Kidney glomerular epithelial cell (primary cell): Measurements from ENCODE around the gene MYORG.
"Not testable (repeated sequence)": the region's sequence is repeated elsewhere in the genome, so short reads cannot be mapped to it uniquely, and the experiment has no call there.

Experiments used
- DNase-seq: peaks from one replicate; lab custom pipeline; 2025; lab: John Stamatoyannopoulos, UW

MYORG gene

DNA sequence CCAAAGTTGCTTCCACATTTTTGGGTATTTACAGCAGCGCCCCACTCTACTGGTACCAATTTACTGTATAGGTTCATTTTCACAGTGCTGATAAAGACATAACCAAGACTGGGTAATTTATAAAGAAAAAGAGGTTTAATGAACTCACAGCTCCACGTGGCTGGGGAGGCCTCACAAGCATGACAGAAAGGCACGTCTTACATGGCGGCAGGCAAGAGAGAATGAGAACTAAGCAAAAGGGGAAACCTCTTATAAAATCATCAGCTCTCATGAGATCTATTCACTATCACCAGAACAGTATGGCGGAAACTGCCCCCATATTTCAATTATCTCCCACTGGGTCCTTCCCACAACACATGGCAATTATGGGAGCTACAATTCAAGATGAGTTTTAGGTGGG lies 7.9 kb downstream of the MYORG start:
- not testable (repeated sequence) for DNase-seq

DNA sequence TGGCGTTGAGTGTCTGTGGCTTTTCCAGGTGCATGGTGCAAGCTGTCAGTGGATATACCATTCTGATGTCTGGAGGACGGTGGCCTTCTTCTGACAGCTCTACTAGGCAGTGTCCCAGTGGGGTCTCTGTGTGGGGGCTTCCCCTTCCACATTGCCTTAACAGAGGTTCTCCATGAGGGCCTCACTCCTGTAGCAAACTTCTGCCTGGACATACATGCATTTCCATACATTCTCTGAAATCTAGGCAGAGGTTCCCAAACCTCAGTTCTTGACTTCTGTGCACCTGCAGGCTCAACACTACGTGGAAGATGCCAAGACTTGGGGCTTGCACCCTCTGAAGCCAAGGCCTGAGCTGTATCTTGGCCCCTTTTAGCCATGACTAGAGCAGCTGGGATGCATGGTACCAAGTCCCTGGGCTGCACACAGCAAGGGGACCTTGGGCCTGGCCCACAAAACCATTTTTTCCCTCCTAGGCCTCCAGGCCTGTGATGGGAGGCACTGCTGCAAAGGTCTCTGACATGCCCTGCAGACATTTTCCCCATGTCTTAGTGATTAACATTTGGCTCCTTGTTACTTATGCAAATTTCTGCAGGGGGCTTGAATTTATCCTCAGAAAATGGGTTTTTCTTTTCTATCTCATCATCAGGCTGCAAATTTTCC lies 8.8 kb downstream of the MYORG start:
- DNase-seq = not testable (repeated sequence)

DNA sequence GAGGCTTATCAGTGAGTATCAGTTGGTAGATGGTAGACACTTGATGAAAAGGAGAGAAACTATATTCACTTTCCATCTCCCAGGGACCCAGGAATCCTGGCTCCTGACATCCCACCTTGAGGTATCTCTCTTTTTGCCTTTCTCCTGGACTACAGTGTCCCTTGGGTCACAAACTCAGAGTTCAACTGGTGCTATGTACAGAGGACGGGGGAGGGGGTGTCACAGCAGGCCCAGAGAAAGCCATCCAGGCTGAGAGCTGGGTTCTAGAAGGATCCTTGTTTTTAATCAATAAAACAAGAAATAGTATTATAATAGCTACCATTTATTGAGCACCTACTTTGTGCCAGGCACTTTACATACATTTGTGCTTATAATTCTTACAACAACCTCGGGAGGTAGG lies 10.3 kb downstream of the MYORG start:
- no peak for DNase-seq

DNA sequence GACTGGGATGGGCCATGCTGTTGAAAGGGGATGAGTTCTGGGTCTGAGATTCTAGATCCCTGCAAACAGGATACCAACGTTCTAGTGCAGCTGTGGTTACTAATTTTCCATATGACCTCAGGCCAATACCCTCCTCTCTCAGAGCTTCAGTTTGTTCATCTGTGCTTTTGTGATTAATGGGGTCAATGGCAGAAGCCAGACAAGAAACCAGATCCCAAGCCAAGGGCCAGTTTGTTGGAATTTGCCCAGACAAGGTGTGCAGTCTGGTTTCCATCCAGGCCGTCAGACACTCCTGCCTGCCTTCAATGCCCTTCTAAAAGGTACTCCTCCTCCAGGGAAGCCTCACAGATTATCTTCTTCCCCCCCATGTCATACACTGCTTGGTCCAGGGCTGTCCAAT lies 11.4 kb downstream of the MYORG start:
- DNase-seq = no peak

DNA sequence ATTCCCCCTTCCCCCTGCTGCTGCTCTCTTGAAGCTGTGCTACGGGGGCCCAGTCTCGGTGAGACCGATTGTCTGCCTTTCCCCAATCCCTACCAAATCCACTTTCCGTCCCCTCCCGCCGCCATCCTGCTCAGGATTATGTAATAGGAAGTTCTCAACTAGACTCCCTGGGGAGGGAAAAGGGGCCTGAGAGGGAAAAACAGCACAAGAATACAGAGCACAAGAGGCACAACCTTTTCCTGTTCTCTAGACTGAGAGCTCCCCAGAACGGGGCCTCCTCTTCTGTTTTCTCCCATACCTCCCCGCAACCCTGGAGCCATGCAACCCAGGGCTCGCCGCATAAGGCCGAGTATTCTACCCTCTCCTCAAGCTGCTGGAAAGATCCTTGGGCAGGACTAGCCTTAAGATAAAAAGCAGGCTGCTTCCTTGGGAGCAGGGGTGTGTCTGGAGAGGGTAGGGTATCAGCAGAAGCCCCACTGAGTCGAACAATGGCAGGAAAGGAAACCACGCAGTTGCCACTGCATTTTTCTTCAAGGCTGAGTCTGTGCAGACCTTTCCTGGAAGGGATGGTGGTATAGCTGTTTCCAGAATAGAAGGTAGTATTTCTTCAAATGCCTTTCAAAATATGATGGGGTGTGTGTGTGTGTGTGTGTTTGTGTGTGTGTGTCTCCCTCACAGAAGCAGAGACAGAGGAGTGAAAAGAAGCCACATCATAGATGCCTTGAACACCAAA lies 12.9 kb downstream of the MYORG start:
- no peak for DNase-seq

DNA sequence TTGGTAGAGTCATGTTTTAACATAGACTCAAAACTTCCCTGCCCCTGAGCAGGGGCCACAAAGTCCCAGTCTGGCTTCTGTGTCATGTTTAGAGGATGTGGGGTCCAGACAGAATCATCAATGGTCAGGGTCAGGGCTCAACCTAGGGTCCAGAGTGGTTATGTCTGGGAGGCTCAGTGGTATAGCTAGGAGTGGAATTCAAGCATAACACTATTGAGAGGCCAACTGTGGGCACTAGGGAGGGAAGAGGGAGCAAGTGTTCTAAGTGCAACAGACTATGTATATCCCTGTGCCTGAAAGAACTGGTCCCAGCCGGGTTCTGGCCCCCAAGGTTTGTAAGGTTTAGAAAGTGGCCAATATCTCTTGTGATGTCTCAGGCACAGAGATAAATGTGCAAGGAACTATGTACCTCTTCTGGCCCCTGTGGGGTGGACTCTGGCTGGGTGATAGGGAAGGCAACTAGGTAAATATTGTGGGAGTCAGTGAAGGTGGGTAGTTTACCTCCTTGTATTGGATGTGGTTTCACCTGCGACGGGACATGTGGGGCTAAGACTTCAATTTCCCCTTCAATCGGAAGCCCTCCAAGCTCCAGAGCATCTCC lies 14.0 kb downstream of the MYORG start:
- no peak for DNase-seq

DNA sequence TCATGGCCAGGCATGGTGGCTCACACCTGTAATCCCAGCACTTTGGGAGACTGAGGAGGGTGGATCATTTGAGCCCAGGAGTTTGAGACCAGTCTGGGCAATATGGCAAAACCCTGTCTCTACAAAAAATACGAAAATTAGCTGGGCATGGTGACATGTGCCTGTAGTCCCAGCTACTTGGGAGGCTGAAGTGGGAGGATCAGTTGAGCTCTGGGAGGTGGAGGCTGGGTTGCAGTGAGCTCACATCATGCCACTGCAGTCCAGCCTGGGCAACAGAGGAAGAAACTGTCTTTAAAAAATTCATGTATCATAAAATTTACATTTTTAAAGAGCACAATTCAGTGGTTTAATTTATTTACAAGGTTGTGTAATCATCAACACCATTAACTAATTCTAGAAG lies 23.7 kb downstream of the MYORG start:
- DNase-seq = not testable (repeated sequence)

DNA sequence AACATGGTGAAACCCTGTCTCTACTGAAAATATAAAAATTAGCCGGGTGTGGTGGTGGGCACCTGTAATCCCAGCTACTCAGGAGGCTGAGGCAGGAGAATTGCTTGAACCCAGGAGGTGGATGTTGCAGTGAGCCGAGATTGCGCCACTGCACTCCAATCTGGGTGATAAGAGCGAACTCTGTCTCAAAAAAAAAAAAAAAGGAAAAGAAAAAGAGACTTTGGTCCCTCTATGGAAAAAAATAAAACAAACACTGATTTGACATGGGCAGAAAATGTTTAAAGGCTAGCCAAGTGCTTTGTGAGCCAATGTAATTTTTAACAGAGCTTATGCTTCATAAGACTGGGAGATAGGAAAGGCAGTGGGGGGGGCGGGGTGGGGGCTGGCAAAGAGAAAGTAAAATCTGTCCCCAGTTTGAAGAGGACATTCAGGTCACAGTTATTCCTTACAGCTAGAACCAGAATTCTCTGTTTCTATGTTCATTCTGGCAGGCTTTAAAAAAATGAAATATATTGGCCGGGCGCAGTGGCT lies 24.5 kb downstream of the MYORG start:
- DNase-seq = not testable (repeated sequence)

DNA sequence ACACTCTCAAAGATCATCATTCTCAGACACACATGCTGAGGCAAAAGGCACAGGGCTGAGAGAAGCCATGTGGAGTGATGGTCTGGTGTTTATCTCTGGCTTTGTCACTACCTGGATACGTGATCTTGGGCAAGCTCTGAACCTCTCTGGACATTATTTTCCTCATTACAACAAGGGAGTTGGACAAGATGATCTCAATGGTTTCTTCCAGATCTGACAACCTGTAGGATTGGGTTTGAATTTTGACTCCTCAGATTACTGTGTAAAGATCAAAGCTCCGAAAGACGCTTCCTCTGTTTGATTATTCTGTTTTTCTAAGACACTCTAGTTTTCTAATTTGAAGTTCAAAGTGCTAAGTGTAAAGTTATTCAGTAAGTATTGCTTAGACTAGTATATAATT lies 27.4 kb downstream of the MYORG start:
- DNase-seq = no peak

DNA sequence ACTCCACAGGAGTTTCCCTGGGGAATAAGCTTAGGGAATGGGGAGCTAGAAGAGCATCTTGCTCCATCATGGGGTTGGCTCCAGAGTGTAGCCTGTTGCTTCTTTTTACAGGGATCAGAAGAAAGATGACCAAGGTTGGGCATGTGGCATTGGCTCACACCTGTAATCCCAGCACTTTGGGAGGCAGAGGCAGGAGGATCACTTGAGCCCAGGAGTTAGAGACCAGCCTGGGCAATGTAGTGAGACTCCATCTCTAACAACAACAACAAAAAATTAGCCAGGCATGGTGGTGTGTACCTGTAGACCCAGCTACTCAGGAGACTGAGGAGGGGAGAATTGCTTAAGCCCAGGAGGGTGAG lies 28.9 kb downstream of the MYORG start:
- DNase-seq = no peak

DNA sequence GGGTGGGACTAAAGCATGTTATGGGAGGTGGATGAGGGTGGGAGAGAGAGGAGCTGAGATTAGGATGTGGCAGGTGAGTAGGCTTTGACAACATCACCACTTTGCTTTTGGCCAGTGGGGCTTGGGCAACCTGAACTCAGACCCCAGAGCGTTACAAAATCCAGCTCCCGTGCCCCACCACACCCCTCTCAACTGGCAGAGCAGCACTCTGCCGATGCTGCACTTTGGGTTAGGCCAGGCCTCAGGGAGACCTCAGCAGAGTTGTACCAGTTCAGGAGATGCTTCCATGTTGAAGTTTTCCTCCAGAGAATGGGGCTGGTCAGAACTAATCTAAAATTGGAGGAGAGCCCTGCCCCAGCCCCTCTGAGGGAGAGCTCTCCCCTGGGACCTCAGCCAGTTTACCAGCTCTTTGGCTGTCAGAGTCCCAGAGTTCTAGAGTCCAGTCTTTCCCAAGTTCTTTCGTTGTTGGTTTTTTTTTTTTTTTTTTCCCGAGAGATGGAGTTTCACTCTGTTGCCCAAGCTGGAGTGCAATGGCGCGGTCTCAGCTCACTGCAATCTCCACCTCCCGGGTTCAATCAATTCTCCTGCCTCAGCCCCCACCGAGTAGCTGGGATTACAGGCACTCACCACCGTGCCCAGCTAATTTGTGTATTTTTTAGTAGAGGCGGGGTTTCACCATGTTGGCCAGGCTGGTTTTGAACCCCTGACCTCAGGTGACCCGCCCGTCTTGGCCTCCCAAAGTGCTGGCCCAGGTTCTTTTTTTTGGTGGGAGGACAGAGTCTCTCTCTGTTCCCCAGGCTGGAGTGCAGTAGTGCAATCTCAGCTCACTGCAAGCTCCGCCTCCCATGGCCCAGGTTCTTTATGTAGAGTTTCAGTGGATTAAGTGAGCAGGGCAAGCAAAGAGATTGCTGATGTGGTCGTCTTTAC lies 29.6 kb downstream of the MYORG start:
- no peak for DNase-seq

DNA sequence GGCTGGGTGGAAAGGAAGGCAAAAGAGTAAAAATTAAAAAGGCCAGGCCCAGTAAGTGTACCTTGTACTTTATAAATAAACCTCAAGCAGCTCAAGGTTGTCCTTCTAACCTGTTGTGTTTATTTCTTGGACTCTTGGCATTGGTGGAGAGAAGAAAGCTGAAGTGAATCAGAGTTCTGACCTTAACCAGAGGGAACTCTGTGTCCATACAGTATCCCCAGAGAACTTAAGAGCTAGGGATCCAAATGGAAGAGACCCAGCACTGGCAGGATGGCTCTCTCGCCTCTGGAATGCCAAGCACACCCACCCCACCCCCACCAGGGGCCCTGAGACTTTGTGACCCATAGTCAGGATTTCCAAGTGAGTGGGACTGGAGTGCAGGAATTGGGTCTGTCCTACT lies 33.1 kb downstream of the MYORG start:
- DNase-seq = no peak

DNA sequence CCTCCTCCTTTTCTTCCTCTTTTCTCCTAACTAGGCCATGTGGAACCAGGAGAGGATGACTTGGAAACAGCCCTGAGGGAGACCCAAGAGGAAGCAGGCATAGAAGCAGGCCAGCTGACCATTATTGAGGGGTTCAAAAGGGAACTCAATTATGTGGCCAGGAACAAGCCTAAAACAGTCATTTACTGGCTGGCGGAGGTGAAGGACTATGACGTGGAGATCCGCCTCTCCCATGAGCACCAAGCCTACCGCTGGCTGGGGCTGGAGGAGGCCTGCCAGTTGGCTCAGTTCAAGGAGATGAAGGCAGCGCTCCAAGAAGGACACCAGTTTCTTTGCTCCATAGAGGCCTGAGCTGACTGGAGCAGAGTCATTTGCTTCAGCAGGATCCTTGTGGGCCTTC lies 33.6 kb downstream of the MYORG start:
- no peak for DNase-seq

DNA sequence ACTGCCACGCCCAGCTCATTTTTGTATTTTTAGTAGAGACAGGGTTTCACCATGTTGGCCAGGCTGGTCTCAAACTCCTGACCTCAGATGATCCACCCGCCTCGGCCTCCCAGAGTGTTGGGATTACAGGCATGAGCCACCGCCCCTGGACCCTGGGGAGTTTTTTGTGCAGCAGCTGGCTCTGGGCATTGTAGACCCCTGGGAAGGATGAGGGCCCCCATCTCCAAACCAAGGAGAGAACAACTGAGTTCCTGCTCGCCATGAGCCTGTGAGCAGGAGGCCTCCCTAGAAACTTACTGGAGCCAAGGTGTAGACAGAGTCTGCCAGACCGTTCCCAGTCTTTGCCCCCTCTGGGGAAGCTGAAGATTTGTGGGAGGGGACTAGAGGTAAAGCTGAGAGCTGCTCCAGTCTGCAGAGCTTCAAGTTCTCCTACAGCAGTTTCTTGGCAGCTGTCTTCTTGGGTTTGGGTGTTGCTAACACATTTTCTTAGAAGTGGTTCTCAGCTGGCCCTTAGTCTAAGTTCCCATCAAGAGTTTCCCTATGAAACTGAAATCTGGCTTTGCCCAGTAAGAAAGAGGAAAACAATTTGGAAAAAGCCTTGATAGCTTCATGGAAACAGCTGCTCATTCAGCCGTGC lies 34.9 kb downstream of the MYORG start:
- DNase-seq = no peak

DNA sequence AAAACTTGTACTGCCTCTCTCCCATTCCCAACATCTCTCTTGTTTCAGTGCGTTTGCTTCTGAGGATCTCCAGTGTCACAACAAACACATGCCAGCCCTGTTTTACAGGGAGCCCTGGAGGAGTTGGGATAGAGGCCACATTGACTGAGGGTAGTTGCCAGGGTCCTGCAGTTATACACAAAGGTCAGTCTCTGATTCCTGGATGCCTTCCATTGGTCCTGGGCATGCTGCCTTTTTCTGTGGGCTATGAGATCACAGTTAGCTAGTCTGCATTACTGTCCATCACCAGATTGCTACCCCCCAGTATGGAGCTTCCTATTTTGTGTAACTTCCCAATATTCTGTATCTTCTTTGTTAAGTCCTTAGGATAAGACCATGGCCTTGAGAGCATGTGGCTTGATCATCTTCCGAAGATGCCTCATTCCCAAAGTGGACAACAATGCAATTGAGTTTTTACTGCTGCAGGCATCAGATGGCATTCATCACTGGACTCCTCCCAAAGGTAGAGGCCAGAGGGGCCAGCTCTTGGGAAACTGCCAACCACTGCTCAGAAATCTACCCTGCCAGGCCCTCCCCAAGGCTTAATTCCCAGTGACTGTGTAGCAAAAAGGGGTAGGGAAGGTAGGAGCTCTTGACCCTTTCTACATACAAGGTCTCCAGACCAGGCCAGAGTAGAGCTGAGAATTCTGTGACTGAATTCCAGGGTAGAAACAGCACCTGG lies 37.9 kb downstream of the MYORG start:
- DNase-seq = no peak

DNA sequence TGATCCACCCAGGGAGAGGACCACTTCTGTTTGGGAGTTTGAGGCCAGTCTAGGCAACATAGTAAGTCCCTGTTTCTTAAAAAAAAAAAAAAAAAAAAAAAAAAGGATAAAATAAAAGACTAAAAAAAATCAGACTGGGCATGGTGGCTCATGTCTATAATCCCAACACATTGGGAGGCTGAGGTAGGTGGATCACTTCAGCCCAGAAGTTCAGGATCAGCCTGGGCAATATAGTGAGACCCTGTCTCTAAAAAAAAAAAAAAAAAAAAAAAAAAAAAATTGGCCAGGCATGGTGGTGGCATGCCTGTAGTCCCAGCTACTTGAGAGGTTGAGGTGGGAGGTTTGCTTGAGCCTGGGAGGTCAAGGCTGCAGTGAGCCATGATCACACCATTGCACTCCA lies 38.6 kb downstream of the MYORG start:
- not testable (repeated sequence) for DNase-seq

DNA sequence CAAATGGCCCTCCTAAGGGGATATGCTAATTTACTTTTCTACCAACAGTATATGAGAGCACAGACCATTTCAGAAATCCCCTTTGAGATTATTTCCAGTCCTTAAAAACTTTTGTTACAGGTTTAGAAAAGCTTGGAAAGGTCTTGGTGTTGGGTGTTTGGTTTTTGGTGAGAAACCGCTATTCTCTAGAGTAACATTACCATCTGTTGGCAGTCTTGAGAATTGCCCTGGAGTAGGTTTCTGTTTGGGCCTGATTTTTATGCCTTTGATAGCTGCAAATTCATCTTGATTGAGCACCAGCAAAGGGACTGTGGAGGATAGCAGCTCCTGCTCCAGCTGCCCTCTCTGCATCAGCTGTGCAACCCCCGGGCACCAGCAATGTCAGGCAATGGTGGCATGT lies 39.3 kb downstream of the MYORG start:
- DNase-seq = no peak

DNA sequence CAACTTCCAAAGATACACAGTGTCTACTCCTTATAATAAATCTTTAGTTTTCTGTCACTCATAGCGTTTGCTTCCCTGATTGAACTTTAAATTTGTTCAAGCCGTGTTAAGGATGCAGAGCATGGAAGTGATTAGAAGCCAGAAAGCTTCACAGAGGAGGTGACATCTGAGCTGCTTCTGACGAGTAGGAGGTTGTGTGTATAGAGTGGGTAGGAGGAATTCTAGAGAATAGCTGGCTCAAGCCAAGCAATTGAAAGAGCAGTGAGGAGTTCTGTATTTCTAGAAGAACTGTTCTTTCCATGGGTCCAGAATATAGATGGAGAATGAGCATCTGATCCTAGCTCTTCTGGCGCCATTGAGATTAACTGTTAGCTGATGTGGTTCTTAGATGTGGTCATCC lies 41.3 kb downstream of the MYORG start:
- DNase-seq = no peak

DNA sequence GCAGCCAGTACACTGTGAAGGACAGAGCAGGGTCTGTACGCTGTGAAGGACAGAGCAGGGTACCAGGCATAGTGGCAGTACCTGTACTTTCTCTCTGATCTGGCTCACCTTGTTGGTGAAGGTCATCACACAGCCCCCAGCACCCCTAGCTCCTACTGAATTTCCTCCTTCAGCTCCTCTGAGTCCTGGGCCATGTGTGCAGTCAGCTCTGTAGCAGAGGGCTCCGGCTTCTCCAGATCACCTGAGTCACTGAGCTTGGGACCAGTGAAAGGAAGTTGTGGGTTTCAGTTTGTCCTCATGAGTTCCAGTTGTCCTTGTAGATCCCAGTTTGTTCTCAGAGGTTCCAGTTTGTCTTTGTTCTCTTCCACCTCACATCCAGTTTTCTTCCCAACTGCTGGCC lies 41.8 kb downstream of the MYORG start:
- no peak for DNase-seq

DNA sequence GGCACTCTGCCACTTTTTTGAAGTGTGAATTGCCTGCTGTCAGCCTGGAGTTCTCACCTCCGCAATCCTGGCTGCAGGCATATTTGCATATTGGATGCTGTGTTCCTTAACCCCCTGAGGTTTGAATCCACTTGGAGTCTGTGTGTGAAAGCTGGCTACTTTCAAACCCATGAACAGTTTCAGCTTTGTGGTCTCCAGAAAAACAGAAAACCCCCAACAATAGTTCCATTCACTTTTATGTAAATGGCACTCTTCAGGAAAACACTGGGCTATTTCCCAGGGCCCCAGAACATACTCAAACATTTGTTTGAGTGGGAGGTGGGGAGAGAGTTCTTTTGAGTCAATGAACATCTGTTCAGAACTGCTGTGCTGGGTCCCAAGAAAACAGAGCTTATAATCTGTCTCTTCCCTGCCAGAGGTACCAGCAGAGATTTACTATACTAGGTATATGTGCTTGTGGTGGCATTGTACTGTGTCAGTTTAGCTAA lies 42.3 kb downstream of the MYORG start:
- no peak for DNase-seq

DNA sequence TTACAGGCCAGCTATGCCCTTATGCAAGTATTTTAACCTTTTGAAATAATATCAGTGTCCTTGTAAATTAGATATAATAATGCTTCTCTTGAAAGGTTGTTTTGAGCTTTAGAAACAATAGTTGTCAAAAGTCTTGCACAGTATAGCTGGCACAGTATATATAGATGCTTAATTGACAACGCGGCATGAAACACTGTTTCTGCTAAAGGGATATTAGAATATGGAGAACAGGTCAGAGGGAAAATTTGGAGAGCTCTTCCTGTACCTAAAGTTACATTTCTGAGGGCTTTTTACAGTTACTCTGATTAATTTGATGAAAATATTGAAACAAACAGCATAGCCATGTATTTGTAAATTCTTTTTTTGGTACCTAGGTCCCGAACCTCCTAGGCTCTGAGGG lies 42.9 kb downstream of the MYORG start:
- DNase-seq = no peak
